GM08714 (cell line): ENCODE measurements around the gene PALS1.
"Not testable (repeated sequence)": the region's sequence is repeated elsewhere in the genome, so short reads cannot be mapped to it uniquely, and the experiment has no call there.

Experiments used
- H3K4me3 ChIP-seq: fragments of 200-500 bp; sonication (Bioruptor generic); 2 replicates; pipeline ENCODE4 v1.5.1; 2014; ENCODE audit warnings: mild to moderate bottlenecking, low read length, inconsistent platforms
- ZNF274 ChIP-seq: IDR thresholded peaks from 2 replicates; pipeline ENCODE4 v1.6.1; 2012; ENCODE audit warnings: mild to moderate bottlenecking, low read depth, low read length

The PALS1 gene

DNA sequence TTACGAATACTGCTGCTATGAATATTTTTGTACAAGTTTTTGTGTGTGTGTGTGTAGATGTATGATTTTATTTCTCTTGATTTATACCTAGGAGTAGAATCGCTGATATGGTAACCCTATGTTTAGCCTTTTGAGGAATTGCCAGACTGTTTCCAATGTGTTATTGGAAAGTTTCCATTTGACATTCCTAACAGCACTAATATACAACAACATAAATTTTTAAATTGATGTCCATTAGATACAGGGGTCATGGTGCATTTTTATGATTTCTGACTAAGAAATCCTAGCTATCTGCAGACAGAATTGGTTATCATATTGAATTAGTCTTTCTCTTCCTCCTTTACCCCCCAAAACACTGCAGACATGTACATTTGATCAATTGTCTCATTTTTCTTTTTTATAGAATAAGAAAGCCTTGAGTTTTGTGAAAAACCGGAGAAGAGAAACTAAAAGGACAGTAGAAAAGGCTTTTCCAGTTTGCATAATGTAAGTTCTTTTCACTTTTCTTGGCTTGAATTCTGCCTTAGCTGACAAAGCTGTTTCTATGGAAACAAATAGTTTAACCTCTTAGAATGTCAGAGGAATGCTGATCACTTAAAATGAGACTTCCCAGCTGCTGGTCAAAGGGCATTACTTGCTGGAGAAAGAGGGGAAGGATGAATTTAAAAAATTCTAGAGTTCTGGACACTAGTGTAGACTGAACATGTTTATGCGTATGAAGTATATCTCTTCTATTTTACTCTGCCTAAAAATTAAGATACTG, 28.2 kb downstream of the PALS1 start:
- TF ChIP-seq ZNF274 = no peak
- no peak overlapping the region for H3K4me3 ChIP-seq

DNA sequence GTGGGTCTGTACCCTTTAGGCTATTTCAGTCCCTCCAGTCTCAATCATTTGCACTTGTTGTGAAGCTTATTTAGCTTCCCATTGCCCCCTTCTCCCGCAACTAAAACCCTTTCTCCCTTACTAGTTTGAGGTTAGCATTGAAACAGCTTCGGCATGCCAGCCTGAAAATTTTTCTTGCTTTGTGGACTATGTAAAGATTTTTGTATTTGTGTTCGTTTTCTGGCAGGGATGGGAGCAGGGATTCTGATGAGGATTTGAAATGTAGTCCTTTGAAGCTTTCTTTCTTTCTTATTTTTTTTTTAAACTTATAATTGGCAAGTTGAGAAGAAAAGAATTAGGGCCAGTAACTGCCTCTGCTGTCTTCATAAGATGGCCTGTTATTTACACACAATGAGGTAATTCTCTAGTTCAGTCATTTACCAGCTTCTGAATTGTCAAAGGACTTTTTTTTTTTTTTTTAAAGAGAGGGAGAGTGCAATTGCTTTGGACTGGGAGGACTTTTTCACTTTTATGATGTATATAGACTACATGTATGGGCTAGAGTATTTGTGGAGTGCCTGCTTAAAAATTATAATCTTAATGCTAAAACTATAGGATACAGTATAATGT, 29.0 kb downstream of the PALS1 start:
- no peak for TF ChIP-seq ZNF274
- H3K4me3 ChIP-seq = no peak overlapping the region

DNA sequence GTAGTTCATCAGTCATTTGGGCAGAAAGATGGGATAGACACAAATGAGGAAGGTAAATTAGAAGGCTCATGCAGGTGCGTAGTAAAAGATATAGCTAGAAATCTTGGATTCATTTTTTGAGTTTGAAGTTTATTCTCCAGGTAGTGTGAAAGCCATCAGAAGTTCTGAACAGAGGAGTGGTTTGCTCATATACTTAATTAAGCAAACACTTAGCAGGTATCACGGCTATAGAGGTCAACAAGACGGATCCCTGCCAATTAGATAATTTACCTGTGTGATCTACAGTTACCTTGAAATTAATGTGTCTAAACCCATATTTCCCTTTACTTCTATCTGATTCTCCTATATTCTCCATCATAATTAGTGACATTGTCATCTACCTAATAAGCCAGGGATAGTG, 29.7 kb downstream of the PALS1 start:
- no peak overlapping the region for H3K4me3 ChIP-seq
- no peak for TF ChIP-seq ZNF274

DNA sequence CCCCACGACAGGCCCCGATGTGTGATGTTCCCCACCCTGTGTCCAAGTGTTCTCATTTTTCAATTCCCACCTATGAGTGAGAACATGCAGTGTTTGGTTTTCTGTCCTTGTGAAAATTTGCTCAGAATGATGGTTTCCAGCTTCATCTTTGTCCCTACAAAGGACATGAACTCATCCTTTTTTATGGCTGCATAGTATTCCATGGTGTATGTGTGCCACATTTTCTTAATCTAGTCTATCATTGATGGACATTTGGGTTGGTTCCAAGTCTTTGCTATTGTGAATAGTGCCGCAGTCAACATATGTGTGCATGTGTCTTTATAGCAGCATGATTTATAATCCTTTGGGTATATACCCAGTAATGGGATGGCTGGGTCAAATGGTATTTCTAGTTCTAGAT, 32.0 kb downstream of the PALS1 start:
- H3K4me3 ChIP-seq = not testable (repeated sequence)

DNA sequence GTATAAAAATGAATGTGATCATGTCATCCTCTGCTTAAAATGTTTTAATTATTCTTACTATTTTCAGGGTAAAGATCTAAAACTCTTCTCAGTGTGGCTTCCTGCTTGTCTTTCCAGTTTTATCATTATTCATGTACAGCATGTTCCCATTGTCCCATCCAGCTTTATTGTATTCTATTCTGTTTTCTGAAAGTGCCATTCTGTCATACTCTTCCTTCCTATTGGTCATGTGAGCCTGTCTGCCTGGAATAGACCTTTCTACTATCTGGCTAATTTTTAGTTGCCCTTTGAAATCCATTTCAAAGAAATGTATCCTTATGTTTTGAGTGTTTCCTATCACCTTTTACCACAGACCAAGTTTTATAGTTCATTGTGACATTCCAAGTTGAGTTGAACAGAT, 34.9 kb downstream of the PALS1 start:
- no peak for TF ChIP-seq ZNF274
- H3K4me3 ChIP-seq = no peak overlapping the region

DNA sequence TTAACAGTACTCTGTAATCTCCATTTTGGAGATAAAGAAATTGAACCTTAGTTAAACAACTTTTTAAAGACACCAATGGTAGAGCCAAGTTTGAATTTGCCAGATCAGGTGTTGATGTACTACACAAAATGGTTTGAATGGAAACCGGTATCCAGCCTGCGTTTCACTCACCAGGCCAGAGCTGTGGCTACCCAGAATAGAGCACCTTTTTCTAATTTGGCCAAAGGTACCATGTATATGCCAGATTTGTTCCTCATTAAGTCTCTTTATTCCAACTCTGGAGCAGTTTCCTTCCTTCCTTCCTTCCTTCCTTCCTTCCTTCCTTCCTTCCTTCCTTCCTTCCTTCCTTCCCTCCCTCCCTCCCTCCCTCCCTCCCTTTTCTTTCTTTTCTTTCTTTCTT, 39.3 kb downstream of the PALS1 start:
- H3K4me3 ChIP-seq = no peak overlapping the region
- TF ChIP-seq ZNF274 = no peak

DNA sequence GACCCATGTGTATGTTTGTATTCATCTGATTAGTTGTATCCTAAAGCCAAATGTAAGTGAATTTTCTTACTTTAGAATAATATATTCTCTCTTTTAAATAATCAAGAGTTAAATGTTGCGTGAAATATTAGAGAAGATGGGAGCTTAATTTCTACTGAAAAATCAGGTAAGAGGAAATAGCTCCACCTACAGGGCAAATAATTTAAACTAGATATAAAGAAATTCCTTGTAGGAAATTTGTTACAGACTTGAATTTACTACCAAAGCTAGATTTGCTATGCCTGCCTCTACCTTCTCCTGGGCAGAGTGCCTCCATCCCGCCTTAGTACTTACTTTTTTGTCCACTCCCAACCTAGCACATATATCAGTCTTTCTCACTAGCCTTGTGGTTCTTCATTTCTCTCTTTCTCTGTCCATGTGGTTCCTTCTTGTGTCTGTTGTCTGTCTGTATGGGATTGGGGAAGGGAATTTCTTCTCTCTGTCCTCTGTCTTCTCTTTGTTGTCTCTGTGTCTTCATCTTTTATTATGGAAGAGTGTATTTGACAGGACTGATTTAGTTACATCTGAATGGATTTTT, 44.7 kb downstream of the PALS1 start:
- H3K4me3 ChIP-seq = no peak overlapping the region
- no peak for TF ChIP-seq ZNF274
